Measurements from ENCODE around the gene EDN3. TPM values are rescaled to one million over a fixed set of nuclear protein-coding genes. Genes with fewer than 3 reads are reported as not detected.

The EDN3 gene, protein sequence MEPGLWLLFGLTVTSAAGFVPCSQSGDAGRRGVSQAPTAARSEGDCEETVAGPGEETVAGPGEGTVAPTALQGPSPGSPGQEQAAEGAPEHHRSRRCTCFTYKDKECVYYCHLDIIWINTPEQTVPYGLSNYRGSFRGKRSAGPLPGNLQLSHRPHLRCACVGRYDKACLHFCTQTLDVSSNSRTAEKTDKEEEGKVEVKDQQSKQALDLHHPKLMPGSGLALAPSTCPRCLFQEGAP
- total RNA-seq (2014; rRNA removed; shearing (Covaris generic)): not detected in 2 replicates
- not detected in 2 replicates for polyA plus RNA-seq (2015; cell fraction: cytosol; rRNA removed)
- not detected in 2 replicates for polyA plus RNA-seq (2015; cell fraction: nucleus; rRNA removed)

DNA sequence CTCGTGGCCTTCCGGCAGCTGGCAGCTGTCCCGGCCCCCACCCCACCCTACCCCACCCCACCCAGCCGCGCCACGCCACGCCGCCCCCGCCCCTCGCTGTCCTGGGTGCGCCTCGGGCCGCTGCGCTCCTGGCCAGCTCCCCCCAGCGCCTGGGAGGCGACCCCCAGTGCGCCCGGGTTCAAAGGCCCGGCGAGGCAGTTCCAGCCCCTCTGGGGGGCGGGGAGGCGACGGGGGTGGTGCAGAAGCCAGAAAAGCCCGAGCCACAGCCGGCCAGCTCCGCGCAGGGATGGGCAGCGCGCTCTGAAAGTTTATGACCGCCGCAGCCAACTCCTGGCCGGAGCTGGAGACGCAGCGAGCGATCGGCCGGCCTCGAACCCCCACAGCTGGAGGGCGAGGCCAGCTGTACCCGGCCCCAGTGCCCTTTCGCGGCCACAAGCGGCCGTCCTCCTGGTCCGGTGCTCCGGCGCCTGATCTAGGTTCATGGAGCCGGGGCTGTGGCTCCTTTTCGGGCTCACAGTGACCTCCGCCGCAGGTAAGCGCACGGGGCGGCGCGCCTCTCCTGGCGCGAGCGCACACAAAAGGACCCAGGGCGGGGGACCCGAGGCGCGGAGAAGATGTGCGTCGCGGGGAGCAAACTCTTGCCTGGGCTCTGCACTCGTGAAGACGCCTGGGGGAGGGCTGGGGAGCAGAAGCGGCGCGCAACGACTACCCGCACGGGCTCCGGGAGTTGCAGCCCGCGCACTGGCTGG, at the start of gene EDN3:
EDN3 (plus strand) TSS at position 279 of the 749 bp plus-strand sequence; CDS start at position 481, 202 bp downstream.
- DNase-seq (ENCODE audit: low read depth): no peak

DNA sequence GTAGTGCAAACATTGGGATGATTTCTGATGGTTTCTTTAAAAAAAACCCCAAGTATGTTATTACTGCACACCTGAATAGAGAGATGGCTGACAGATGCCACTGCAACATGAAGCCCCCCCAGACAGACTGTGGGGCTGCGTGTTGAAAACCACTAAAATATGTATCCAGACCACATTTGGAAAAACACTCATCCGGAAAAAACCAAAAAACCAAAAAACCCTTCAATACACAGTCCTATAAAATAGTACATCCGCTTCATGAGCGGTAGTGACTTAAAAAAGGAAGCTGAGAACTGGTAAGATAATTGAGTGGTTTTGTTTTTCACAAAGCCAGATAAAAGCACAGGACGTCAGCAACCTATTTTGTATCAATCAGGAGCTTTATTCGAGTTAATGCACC, 47.1 kb upstream of the EDN3 start:
- DNase-seq (ENCODE audit: low read depth): no peak

DNA sequence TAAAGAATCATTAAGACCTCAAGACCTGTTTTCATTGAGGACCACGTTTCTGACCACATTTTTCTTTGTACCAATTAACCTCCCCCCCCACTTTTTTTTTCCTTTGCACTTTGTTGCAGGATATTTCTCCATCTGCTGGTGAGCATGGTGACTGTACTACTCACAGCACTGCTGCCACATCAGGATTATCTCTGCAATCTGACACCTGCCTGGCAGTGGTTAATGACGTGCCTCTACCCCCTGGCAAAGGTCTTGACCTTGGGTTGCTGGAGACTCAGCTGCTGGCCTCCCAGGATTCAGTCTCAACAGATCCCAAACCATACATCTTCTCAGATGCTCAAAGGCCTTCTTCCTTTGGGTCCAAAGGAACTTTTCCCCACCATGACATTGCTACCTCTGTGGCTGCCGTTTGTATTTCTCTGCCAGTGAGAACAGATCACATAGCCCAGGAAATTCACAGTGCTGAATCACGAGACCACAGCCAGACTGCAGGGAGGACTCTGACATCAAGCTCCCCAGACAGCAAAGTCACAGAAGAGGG, 46.6 kb upstream of the EDN3 start:
- peak; percentile 12 for DNase-seq (ENCODE audit: low read depth)

DNA sequence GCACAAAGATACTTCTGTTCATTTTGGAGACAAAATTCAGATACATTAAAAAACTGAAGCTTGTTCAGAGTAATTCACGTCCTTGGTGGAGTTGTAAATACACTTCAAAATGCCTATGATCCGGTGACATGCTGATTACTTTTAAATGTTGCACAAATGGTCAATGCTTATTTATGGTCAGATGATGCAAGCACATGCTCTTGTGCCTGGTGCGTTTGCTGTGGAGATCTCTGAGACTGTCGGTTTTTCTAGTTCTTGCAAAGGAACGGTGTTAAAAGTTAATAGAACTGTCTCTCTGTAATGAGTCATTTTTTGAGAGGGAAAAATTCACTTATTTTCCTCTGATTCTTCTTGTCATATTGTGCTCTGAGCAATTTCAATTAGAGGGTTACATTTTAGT, 45.2 kb upstream of the EDN3 start:
- DNase-seq (ENCODE audit: low read depth): no peak

DNA sequence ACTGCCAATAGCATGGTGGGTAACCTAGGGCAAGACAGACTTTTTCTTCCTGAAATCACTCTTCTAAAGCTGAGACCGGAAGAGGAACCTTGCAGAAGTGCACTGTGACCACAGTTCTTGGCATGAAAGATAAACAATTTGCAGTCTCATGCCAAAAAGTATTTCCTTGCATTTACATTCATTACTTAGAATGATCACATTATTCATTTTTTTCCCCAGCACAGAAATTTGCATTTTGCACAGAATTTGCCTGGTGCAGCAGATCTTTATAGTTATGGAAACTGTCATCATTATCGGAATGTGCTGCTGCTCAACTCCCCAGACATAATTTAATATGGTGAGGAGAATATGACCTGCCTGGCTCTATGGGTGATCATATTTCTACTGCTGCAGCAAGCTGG, 42.2 kb upstream of the EDN3 start:
- no peak for DNase-seq (ENCODE audit: low read depth)

DNA sequence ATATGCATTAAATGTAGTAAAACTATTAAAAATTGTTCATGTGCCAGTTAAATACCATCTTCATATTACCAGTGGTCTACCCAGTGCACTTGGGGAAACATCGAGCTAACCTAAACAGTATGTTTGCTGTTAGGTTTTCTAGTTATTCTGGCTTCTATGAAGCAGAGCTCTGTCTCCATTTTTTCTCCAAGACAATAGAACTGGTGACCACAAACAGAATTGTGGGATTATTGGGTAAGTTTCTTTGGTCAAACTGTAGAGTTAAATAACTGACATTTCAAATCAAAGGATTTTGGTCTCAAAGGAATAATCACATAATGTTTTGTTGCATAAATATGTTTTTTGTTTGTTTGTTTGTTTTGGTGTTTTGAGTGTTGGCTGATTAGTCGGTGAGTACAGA, 40.5 kb upstream of the EDN3 start:
- DNase-seq (ENCODE audit: low read depth): no peak

DNA sequence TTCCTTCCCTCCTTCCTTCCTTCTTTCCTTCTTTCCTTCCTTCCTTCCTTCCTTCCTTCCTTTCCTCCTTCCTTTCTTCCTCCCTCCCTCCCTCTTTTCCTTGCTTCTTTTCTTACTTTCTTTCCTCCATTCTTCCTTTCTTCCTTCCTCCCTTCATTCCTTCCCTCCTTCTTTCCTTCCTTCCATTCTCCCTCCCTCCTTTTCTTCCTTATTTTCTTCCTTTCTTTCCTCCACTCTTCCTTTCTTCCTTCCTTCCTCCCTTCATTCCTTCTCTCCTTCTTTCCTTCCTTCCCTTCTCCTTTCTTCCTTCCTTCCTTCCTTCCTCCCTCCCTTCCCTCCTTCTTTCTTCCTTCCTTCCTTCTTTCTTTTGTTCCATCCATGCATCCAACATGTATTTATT, 35.1 kb upstream of the EDN3 start:
- no peak for DNase-seq (ENCODE audit: low read depth)

DNA sequence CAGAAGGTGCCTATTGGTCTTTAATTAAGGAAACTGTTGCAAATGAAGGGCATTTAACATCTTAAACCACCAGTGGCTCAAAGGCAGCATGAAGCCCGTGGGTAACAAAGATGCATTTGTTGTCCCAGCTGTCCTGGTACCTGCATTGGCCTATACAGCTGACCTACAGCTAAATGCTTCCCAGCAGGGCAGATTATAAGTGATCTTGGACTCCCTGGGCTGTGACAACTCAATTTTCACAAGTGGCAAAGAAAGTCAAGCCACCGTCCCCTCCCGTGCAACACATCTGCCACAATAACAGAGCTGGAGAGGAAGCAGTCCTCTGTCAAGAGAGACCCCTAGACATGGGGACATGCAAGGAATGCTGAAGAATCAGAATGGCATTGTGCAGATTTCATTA, 31.5 kb upstream of the EDN3 start:
- DNase-seq (ENCODE audit: low read depth): no peak

DNA sequence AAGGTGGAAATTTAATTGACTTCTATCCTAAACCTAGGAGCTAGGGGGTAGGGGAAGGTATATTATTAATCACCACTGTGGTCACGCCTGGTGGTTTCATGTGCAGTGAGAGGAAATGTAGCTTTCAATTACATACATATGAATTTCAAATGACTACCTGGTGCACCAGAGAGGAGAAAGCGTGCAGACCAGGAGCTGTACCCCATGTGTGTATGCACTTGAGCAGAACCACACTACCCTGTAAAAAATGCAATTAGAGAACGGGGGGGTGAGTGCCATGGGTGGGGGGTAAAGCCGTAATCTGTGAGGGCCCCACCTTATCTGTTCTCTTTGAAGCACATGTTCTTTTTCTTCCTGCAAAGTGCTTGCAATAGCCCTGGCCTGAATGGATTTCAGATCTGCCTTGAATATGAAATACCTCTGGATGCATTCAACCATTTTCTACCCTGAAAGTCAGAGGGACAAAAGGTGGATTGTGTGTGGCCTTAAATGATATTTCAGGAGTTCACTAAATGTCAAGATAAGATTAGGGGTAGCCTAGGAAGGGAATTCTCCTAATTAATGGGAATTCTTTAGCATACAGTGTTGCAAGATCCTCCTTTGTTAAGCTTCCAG, 30.9 kb upstream of the EDN3 start:
- DNase-seq (ENCODE audit: low read depth): no peak

DNA sequence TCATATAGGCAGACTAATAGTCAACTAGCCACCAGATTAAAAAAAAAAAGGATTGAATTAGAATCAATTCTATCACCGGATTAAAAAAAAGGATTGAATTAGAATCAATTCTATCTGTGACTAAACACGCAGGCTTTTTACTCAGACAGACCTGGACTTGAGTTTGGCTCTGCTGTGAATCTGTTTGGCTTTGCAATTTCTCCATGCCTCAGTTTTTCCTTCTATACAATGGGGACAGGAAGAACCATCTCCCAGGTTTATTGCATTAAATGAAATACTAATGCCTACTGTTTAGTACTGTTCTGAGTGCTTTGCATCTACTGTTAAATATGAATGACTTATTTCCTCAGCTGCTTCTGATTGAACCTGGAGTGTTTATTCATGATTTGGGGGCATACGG, 30.0 kb upstream of the EDN3 start:
- DNase-seq (ENCODE audit: low read depth): no peak

DNA sequence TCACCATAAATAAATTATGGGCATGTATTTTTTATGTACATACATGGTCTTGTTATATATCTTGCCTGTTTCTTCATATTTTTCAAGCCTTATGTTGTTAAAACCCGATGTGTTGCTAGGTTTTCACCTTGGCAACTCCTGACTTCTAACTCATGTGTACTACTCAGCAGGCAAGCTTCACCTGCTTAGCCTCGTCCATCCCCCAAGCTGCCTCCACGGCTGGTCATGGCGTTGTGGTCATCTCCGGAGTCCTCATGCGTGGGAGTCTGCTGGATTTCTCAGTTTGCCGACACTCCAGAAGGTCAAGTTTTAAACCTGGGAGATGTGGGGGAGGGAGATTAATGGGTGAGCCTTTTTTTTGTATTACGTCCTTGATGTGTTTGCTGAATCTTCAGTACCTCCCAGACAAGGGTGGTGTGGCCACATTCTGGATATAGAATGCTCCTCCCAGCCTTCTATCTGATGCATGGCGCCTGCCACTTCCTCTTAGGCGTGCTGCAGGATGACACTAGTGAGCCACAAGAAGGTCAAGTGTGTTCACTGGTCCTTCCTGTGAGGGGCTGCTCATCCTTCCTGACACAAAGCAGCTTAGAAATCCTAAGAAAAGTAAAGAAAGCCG, 26.6 kb upstream of the EDN3 start:
- no peak for DNase-seq (ENCODE audit: low read depth)

DNA sequence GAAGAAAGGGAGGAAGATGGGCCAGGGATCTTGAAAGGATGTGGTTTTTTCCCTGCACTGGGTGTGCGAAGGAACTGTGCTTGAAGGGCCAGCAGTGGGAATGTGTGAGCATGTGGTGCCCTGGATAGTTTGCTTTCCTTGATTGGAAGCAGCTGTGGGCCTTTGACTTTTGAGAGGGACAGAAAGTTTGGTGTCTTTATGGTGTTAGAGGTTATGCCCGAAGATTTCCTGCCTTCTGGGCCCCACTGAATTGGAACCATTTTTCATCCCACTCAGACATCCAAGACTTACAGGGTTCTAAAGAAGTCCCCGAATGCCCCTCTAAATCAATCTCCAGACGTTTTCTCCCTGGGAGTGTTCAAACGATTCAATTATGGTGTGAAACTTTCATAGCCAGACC, 23.5 kb upstream of the EDN3 start:
- no peak for DNase-seq (ENCODE audit: low read depth)

DNA sequence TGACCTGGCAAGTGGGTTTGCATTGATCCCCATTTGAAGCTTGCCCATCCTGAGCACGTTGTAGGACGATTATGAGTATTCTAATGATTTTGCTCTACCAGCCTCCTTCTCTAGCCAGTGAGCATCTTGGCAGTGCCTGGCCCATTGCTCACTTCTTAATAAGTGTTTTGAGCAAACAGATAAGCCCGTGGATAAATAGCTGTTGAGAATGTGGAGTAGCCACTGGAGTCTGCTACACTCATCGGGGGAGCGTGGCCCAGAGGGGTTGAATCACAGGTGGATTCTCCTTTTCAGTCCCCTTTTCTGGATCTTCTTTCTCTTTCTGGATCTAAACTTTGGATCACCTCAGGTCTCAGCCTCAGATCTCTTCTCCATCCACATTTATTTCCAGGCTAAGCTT, 15.9 kb upstream of the EDN3 start:
- DNase-seq (ENCODE audit: low read depth): no peak

DNA sequence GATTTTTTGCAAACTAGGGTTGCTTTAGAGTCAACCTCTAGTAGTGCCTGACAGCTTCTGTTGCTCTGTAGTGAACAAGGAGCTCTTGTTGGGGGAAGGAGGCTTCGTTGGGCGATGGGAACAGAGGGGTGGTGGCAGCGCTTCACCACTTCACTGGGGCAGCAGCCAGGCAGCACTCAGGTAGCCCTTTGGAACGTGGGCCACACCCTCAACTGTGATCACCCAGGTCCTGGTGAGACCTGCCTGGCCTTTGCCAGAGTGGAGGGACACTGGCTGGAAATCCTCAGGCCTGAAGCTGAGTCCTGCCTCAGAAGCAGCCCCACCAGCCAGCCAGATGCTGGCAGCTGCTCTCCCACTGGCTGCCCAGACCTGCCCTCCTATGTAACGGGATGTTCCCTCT, 10.4 kb upstream of the EDN3 start:
- no peak for DNase-seq (ENCODE audit: low read depth)

DNA sequence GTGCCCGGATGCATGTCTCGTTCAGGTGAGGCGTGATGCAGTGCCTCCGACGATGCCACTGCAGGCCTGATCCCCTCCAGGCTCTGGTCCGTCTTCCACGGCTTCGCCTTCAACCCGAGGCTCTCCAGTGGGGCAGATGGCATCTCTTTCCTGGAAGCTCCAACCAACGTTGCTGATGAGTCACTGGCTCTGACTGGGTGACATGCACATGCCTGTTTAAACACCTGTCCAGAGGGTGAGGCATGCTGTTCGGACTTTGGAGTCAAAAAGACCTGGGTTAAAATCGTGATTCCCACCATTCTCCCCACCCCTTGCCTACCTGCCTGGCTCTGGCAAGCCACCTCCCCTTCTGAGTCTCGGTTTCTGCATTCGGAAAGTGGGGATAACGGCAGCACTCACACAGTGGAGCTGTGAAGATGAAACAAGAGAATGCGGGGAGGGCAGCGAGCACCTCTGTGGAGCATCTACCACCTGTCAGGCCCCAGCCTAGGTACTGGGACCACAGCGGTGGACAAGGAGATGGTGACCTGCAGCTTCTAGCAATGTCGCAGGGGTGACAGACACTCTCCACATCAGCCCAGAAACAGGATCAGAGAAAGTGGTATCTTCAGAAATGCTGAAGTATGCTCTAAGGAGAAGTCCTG, 8.5 kb upstream of the EDN3 start:
- no peak for DNase-seq (ENCODE audit: low read depth)

DNA sequence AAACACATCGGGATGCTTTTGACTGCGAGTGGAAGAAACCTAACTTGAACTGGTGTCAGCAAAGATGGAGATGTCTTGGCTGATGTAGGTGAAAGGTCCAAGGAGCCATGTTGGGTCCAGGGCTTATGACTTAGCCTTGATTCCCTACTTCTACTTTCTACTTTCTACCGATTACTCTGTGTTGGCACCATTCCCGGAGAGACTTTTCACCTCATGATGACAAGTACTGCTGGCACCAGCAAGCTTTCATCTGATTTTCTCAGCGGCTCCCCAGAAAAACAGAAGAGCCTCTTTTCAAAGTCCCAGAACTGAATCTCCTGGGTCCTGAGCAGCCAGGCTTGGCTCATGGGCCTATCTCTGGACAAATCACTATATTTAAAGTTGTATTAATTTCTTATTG, 4.9 kb upstream of the EDN3 start:
- DNase-seq (ENCODE audit: low read depth): no peak

DNA sequence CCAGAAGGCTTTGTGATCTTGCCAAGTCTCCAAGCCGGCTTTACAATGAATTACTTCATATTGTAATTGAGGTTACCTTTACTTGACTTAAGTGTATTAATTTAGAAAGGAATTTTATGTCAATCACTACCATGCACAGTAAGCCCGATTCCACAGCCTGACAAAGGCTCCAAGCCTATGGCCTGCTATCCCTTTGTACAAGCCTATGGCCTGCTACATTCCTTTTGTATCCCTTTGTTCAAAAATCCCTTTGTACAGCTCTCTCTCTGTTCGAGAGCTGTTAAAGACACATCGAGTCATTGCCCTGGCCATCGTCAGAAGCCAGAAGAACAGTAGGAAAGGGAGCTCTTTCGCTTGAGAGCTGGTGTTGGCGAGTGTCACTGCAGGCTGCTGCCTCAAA, 2.7 kb upstream of the EDN3 start:
- DNase-seq (ENCODE audit: low read depth): no peak

DNA sequence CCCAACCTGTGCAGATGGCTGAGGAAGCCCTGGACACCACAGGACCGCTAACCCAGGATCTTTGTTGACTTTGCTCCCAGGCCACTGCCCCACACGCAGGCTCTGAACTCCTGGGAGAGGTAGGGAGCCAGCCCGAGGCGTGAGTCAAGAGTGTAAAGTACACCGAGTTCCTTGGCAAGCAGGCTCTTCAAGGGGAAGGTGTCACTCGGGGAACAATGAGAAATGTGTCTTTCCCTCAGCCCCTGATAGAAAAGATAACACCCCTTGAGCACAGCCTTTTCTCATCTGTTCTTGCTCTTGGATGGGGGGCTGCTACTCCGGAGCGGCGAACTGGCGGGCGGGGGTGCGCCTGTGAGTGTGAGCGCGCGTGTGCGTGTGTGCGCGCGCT, 472 bp upstream of the EDN3 start:
- no peak for DNase-seq (ENCODE audit: low read depth)

DNA sequence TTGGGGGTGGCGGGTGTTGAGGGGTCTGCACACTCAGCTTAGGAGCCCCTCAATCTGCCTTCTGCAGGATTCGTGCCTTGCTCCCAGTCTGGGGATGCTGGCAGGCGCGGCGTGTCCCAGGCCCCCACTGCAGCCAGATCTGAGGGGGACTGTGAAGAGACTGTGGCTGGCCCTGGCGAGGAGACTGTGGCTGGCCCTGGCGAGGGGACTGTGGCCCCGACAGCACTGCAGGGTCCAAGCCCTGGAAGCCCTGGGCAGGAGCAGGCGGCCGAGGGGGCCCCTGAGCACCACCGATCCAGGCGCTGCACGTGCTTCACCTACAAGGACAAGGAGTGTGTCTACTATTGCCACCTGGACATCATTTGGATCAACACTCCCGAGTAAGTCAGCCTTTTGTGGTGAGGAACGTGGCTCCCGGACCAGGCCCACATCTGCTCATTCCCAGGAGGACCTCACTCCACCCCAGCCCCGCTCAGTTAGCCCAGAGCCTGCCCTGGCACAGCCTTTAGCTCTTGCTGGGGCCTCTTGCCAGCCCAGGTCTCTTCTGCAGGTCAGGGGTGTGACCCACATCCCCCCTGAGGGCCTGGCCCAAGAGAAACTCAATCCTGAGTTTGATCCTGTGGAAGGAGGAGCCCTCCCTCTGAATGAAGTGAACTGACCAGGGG, 1.1 kb downstream of the EDN3 start:
- no peak for DNase-seq (ENCODE audit: low read depth)

DNA sequence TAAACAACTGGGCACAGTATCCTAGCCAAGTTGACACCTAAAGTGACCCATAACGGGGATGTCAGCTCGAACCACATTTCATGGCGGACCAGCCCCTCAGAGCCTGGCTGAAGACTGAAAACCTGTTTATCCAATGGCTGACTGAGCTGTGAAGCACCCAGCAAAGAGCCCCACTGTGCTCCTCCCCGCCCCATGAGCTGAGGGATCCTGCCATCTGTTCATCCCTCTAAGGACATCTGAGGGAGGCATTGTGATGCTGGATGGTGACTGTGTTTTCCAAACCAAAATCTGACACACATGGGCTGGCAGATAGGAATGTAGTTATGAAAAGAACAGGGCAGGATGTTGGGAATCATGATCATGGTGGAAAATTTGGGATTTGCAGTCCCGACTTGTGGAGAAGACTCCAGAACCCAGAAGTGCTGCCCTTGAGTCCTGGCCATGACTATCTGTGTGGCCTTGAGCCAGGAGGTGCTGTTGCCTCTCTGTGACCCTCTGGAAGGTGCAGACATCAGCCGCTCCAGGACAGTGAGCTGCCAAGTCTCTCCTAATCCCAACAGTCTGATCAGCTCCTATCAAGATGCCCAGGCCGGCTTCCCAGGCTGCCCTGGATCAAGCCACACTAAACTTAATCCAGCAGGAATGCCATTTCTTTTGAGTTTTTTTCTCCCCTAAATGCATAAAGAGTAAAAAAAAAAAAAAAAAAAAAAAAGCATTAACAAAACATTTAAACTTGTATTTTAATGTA, 5.7 kb downstream of the EDN3 start:
- DNase-seq (ENCODE audit: low read depth): no peak
